Urinary bladder (tissue), 4 donors: ENCODE results near the gene EHBP1. TPM values are rescaled to one million over a fixed set of nuclear protein-coding genes. Genes with fewer than 3 reads are reported as not detected.

Experiments
- DNase-seq: peaks from one replicate; pipeline ENCODE4 v3.0.0-alpha.2; 2015; ENCODE audit errors: extremely low spot score
- H3K27ac ChIP-seq: one replicate; pipeline ENCODE4 v1.5.1; 2013; ENCODE audit warnings: low read depth, mild to moderate bottlenecking, moderate library complexity
- H3K36me3 ChIP-seq: one replicate; pipeline ENCODE4 v1.6.1; 2013; ENCODE audit warnings: mild to moderate bottlenecking, moderate library complexity; ENCODE audit not compliant: insufficient read depth
- H3K4me1 ChIP-seq: one replicate; pipeline ENCODE4 v1.6.1; 2013; ENCODE audit warnings: mild to moderate bottlenecking, moderate library complexity; ENCODE audit not compliant: insufficient read depth
- H3K4me3 ChIP-seq: one replicate; pipeline ENCODE4 v1.5.1; 2013; ENCODE audit warnings: low read depth, low read length
- WGBS: extraction: QIAGEN DNeasy Blood & Tissue Kit; methylation state at CpG from one replicate; pipeline ENCODE4 v1.1.7; 2013; 5-methylcytosine and 5-hydroxymethylcytosine counted together
- polyA plus RNA-seq: library from polyadenylated mRNA; stranded (reverse); fragments of 200-250 nt; gene quantifications from one replicate; pipeline ENCODE4 v1.2.3, GENCODE V29; 2013
- total RNA-seq: library from RNA; depleted of rRNA; stranded (reverse); fragments of >200 nt; gene quantifications from one replicate; pipeline ENCODE4 v1.2.3, GENCODE V29; 2014
- donor health status: healthy with polysubstance abuse.
- donor health status: healthy.

Gene EHBP1
- total and polyA plus RNA-seq, 2 donors, result 41.0 to 145 TPM

DNA sequence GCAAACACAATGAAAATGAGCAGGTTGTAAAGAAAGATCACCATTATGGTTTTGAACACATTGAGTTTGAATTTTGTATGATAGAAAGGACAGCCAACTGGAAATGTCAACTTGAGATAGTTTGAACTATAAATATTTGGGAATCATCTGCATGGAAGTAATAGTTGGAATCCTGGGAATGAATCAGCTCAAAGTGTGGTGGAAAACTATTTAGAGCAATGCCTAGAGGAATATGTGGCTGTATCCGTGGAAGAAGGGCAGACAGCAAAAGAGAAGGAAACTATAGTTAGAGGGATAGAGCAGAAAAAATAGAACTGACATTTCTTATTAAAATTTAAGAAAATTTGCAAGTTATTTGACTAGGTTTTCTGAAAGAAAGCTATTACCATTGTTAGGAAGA is 232.6 kb downstream of the EHBP1 start:
- Histone ChIP-seq H3K4me3 (no peak overlapping the region), H3K4me1 (no peaks in the 10 kb centered on the region), H3K27ac (no peak overlapping the region), H3K36me3 (no peaks in the 10 kb centered on the region)
- 37% methylated on average over 1 of the region's 1 CpG for WGBS
- DNase-seq, result no peak

DNA sequence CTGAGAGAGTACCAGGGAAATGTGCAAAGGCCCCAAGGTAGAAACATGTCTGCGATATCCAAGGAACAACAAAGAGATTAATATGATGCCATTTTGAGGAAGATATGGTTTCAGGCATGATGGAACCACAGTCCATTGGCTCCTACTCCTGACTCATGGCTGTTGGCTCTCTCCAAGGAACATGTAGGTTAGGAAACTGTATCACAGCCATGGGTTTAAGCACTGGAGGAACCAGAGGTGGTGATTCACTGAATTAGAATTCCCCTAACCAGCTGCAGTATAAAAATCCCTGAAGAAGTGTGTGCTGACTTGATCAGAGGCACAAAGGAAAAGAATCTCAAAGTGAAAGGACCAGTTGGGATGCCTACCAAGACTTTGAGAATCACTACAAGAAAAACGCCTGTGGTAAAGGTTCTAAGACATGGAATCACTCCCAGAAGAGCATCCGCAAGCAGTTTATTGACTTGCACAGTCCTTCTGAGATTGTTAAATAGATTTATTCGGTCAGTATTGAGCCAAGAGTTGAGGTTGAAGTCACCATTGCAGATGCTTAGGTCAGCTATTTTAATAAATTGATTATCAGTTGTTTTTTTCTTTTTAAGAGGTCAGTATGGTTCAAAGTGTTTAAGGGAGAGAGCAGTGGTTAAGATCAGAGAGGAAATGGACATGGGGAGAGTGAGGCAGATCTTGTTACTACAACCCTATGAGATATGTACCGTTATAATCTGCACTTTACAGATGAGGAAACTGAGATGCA is 234.4 kb downstream of the EHBP1 start:
- H3K27ac ChIP-seq, result no peak overlapping the region
- WGBS, result 93% methylated on average over 5 of the region's 5 CpGs

DNA sequence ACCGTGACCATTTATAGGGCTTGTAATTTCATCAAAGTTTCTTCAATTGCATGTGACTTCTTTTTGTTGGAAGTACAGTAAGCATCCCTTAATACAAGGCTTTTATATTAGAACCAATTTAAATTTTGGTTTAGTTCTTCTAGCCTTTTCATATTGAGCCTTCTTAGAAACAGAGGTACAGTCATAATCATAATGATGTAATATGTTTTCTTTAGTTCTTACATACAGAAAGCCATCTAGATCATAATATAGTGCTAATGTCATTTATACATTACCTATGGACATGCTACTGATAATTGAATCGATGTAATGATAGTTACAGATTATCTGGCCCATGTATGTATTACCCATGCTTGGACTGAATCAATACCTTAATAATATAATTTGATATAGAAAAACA is 235.2 kb downstream of the EHBP1 start:
- H3K27ac ChIP-seq, result no peak overlapping the region
- WGBS, result 89% methylated on average over 2 of the region's 2 CpGs
- H3K36me3 ChIP-seq, result peaks cover 2% of the 10 kb centered on the region
- no peak overlapping the region for H3K4me3 ChIP-seq
- DNase-seq, result no peak
- no peaks in the 10 kb centered on the region for H3K4me1 ChIP-seq

More for the DNA sequence above, 234.4 kb downstream of the EHBP1 start:
- no peaks in the 10 kb centered on the region for H3K4me1 ChIP-seq
- no peak for DNase-seq
- peaks cover 2% of the 10 kb centered on the region for H3K36me3 ChIP-seq
- H3K4me3 ChIP-seq, result no peak overlapping the region

DNA sequence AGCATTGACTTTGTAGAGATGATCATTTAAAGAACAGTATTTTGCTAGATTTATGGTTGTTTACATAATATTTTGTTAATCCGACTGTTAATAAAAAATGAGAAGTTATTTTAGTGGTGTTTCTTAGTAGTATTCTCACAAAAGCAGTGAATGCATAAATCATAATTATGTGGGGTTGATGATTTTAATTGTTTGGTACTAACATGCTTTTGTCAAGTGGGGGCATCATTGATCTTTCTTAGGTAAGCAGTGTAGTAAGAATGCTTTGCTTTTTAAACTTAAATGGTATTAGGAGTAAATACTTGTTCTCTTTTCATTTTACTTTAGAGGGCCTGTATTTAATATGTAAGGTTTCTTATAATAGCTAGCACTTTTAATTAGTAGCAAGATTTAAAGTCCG is 235.9 kb downstream of the EHBP1 start:
- Histone ChIP-seq H3K4me1 (no peaks in the 10 kb centered on the region), H3K36me3 (peaks cover 2% of the 10 kb centered on the region), H3K27ac (no peak overlapping the region), H3K4me3 (no peak overlapping the region)
- 85% methylated on average over 2 of the region's 2 CpGs for WGBS
- no peak for DNase-seq

DNA sequence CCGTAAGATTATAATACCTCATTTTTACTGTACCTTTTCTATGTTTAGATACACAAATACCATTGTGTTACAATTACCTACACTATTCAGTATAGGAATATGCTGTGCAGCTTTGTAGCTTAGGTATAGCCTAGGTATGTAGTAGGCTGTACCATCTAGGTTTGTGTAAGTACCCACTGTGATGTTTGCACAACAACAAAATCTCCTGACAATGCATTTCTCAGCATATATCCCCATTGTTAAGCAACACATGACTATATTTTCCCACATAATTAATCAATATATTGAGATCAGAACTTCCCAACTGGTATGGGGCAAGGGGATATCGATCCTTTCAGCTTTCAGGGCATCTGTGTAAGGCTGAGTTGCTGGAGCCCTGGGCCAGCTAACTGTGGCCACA is 238.8 kb downstream of the EHBP1 start:
- Histone ChIP-seq H3K4me3 (no peak overlapping the region), H3K36me3 (peaks cover 2% of the 10 kb centered on the region), H3K27ac (no peak overlapping the region), H3K4me1 (no peaks in the 10 kb centered on the region)
- WGBS, result 98% methylated on average over 2 of the region's 2 CpGs
- DNase-seq, result no peak

DNA sequence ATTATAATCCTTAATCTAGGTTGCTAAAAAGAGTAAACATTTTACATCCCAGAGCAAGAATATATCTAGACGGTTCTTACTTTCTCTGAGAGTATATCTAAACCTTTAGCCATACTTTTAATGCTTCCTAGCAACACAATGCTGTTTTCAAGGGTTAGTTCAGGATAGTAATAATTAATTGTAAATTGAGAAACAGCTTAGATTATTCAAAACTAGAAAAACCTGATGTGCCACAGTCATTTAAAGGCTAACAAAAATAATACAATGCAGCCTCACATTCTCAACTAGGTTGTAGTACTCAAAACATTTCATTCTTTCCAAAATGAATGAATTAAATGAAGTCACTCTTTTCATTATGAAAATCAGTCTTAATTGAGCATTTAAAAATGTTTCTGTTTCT is 241.9 kb downstream of the EHBP1 start:
- Histone ChIP-seq H3K36me3 (peaks cover 2% of the 10 kb centered on the region), H3K27ac (no peak overlapping the region), H3K4me3 (no peak overlapping the region), H3K4me1 (no peaks in the 10 kb centered on the region)
- 65% methylated on average over 1 of the region's 1 CpG for WGBS
- no peak for DNase-seq

DNA sequence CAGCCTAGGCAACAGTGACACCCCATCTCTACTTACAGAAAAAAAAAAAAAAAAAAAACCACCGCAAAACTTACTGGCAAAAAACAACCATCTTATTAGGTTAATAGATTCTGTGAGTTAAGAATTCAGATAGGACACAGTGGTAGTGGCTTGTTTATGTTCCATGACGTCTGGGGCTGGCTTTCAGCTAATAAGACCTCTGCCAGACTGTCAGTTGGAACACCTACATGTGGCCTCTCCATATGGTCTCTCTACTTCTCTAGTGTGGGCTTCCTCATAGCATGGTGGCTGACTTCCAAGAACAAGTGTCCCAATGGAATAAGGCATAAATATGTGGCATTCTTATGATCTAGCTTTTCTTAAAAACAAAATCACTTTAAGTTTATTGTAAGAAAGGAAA is 251.1 kb downstream of the EHBP1 start:
- Histone ChIP-seq H3K4me3 (no peak overlapping the region), H3K27ac (no peak overlapping the region), H3K4me1 (no peaks in the 10 kb centered on the region), H3K36me3 (no peaks in the 10 kb centered on the region)
- 81% methylated on average over 2 of the region's 2 CpGs for WGBS
- no peak for DNase-seq

DNA sequence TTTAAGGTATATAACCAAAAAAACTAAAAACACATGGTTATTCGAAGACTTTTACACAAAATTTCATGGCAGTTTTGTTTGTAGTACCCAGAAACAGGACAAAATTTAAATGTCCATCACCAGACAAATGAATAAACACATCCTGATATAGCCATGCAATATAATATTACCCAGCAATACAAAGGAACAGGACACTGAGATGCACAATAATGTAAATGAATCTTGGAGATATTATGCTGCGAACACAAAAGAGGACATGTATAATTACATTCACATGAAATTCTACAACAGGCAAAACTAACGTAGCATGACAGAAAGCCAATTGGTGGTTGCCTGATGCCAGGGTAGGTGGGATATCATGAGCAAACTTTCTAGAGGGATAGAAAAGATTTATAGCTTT is 252.7 kb downstream of the EHBP1 start:
- Histone ChIP-seq H3K36me3 (no peaks in the 10 kb centered on the region), H3K4me3 (no peak overlapping the region), H3K4me1 (no peaks in the 10 kb centered on the region), H3K27ac (no peak overlapping the region)
- no peak for DNase-seq
- 98% methylated on average over 3 of the region's 3 CpGs for WGBS

DNA sequence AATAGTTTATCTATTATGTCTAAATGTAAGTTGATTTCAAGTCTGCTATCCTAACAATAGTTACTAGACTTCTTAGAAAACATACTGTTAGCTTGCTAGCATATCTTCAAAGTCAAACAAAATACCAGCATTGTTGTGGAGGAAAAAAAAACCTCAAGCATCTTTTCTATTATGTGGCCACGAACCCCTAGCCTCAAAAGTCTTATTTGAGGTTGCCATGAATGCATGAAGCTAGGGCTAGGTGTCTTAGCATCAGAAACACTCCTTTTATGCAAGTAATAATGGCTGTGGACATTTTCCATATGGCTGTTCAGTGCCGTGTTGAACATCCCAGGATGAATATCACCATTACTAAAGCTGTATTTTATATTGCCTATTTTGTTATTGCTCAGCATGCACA is 258.5 kb downstream of the EHBP1 start:
- DNase-seq, result no peak
- Histone ChIP-seq H3K4me1 (no peaks in the 10 kb centered on the region), H3K36me3 (no peaks in the 10 kb centered on the region), H3K27ac (no peak overlapping the region), H3K4me3 (no peak overlapping the region)
- 88% methylated on average over 2 of the region's 2 CpGs for WGBS

DNA sequence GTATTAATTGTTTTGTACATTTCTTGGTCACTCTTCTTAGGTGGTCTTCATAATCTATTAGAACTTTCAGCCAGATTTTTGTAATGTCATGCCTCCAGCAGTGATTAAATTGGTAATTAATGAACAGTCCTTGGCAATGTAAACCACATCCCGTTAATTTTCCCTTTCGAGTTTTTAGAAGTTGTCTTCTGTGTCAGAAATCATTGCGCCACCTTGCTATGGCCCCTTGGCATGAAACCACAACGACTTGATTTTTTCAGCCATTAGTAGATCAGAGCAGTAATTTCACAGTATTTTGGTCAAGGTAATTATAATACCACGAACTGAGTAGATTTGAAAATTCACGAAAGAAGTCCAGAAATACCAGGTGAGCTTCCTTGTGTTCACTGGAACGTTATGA is 259.2 kb downstream of the EHBP1 start:
- WGBS, result 92% methylated on average over 7 of the region's 7 CpGs
- H3K4me1 ChIP-seq, result no peaks in the 10 kb centered on the region
- H3K27ac ChIP-seq, result no peak overlapping the region
- DNase-seq, result no peak
- no peaks in the 10 kb centered on the region for H3K36me3 ChIP-seq
- H3K4me3 ChIP-seq, result no peak overlapping the region

DNA sequence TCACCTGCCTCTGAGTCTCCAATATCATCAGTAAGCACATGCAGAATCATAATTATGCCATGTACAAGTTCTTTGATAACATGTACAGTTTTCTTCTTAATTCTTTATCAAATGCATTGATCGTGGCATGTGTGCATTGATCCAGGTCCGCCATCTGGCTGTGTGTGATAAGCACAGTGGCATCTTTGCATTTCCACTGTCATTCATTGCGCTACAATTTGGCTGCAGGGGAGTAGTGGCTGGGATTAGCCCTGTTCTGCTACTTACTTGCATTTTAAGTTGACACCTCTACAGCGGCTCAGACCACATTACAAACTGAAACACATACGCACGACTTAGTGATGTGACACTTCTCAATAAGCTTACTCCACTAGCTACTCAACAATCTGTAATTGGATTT is 261.5 kb downstream of the EHBP1 start:
- no peak overlapping the region for H3K4me3 ChIP-seq
- WGBS, result 94% methylated on average over 6 of the region's 6 CpGs

DNA sequence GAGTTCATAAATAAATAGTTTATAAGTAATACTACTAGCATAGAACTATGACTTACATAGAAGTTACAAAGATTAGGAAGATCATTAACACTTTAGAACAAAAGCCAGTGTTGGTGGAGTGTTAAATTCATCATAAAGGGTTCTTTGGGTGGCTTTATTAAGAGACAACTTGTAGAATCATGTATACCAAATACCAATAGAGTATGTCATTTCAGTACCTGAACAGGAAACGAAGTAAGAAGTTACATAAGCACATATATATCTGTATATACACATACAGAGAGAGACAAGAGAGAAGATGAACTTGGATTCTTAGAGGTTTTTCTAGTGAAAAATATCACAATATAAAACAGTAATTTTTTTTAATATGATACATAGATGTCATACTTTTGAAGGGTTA is 262.7 kb downstream of the EHBP1 start:
- H3K36me3 ChIP-seq, result no peaks in the 10 kb centered on the region
- H3K4me1 ChIP-seq, result no peaks in the 10 kb centered on the region
- no peak overlapping the region for H3K27ac ChIP-seq
- DNase-seq, result no peak
- WGBS, result 90% methylated on average over 1 of the region's 1 CpG
- no peak overlapping the region for H3K4me3 ChIP-seq

More for the DNA sequence above, 261.5 kb downstream of the EHBP1 start:
- Histone ChIP-seq H3K36me3 (no peaks in the 10 kb centered on the region), H3K27ac (no peak overlapping the region), H3K4me1 (no peaks in the 10 kb centered on the region)
- no peak for DNase-seq

DNA sequence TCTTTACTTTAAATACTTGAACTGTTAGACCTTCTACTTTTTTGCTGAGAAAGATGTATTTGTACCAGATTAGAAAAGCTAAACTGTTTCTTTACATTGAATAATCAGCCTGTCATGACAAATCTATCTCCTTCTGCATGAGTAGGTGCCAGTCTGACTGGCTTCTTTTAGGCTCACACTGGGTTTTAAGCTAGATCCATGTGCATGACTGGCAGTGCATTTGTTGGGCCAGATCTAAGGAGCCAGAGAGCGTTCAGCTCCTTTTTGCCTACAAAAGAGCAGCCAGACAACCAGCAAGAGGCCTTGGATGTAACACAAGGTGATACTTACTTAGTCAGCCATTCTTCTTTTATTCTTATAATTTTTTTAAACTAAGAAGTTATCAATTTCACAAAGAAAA is 263.2 kb downstream of the EHBP1 start:
- DNase-seq, result no peak
- Histone ChIP-seq H3K4me1 (no peaks in the 10 kb centered on the region), H3K4me3 (no peak overlapping the region), H3K27ac (no peak overlapping the region), H3K36me3 (no peaks in the 10 kb centered on the region)
- WGBS, result 97% methylated on average over 1 of the region's 1 CpG

DNA sequence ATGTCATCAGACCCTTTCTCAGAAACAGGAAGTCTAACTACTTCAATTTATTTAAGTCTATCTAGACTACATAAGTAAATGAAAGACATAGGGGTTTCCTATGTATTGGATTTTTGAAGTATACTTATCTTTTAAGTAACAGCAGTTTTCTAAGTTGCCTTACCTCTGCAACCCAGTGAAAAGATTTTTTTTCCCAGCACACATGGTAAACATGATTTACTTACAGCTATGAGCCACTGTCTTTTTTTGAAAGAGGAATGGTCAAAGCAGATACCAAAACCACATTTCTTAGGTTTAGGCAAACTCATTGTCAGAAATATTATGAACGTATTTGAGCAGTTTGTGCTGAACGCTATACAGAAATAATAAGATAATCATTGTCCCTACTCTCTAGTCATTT is 266.4 kb downstream of the EHBP1 start:
- no peak overlapping the region for H3K4me3 ChIP-seq
- DNase-seq, result no peak
- H3K36me3 ChIP-seq, result no peaks in the 10 kb centered on the region
- no peaks in the 10 kb centered on the region for H3K4me1 ChIP-seq
- WGBS, result 97% methylated on average over 2 of the region's 2 CpGs
- H3K27ac ChIP-seq, result no peak overlapping the region

DNA sequence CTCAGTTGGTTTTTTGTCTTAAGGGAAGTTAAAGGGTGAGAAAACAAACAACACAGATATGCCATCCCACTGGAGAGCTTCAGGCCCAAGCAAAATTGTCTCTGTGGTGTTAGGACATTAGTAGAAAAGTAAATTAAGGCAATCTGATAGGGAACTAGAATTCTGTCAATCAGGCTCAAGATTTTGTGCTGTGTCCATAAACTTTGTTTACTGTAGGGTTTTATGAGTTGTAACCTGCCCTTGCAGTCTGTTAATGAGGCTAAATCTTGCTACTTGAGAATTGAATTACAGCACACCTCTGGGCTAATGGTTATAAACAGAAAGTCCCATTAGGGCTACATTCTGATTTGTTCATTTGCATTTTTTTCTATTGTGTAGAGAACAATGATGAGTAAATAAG is 267.1 kb downstream of the EHBP1 start:
- H3K36me3 ChIP-seq, result no peaks in the 10 kb centered on the region
- no peak overlapping the region for H3K27ac ChIP-seq
- H3K4me3 ChIP-seq, result no peak overlapping the region
- DNase-seq, result no peak
- H3K4me1 ChIP-seq, result no peaks in the 10 kb centered on the region
